ENCODE data around the gene THY1. TPM values are rescaled to one million over a fixed set of nuclear protein-coding genes. Genes with fewer than 3 reads are reported as not detected.
A peak's percentile ranks its signal among the peaks of the same experiment; 100 is the strongest.

THY1 gene
- total RNA-seq, 1 donor from 2014 or later, result 19.0 TPM

DNA sequence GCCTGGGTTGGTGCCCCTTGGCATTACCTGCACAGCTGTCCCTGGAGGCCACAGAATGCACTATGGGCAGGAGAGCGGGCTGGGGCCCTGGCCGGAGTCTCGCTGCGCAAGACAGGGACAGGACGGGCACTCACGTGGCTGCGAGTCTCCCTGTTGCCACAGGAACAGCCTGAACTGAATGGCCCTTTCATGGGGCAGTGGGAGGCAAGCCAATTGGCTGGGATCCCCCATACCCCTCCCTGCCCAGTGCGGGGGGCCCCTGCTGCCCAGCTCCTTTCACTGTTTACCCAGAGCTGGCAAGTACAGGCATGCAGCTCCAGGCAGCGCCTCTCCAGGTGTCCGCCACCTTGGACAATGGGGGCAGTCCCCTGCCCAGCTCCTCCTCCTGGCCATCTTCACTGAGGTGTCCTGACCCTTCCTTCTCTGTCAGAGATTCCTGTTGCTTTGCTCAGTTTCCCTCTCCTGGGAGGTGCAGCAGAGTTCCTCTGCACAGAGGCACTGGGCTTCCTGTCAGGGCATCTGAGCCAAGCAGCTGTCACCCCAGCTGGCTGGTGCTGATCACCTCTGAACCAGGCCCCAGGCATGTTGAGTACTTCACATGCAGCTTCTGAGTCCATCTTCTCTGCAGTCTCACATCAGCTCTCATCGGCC, 46.6 kb downstream of the THY1 start:
- H3K4me3 Mint-ChIP-seq, result no peak overlapping the region
- no peaks in the 10 kb centered on the region for H3K9me3 Mint-ChIP-seq
- TF ChIP-seq, protein P1, sequence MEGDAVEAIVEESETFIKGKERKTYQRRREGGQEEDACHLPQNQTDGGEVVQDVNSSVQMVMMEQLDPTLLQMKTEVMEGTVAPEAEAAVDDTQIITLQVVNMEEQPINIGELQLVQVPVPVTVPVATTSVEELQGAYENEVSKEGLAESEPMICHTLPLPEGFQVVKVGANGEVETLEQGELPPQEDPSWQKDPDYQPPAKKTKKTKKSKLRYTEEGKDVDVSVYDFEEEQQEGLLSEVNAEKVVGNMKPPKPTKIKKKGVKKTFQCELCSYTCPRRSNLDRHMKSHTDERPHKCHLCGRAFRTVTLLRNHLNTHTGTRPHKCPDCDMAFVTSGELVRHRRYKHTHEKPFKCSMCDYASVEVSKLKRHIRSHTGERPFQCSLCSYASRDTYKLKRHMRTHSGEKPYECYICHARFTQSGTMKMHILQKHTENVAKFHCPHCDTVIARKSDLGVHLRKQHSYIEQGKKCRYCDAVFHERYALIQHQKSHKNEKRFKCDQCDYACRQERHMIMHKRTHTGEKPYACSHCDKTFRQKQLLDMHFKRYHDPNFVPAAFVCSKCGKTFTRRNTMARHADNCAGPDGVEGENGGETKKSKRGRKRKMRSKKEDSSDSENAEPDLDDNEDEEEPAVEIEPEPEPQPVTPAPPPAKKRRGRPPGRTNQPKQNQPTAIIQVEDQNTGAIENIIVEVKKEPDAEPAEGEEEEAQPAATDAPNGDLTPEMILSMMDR (conservative IDR thresholded peaks at IDR 0.05), result no peak
- H3K4me1 Mint-ChIP-seq (ENCODE audit: unreplicated experiment), result peaks cover 36% of the 10 kb centered on the region
- DNase-seq (ENCODE audit: extremely low spot score, unreplicated experiment), result peak; percentile 72
- H3K27ac Mint-ChIP-seq, result no peak overlapping the region
- H3K36me3 Mint-ChIP-seq, result no peaks in the 10 kb centered on the region
- H3K27me3 Mint-ChIP-seq, result peaks cover 7% of the 10 kb centered on the region

DNA sequence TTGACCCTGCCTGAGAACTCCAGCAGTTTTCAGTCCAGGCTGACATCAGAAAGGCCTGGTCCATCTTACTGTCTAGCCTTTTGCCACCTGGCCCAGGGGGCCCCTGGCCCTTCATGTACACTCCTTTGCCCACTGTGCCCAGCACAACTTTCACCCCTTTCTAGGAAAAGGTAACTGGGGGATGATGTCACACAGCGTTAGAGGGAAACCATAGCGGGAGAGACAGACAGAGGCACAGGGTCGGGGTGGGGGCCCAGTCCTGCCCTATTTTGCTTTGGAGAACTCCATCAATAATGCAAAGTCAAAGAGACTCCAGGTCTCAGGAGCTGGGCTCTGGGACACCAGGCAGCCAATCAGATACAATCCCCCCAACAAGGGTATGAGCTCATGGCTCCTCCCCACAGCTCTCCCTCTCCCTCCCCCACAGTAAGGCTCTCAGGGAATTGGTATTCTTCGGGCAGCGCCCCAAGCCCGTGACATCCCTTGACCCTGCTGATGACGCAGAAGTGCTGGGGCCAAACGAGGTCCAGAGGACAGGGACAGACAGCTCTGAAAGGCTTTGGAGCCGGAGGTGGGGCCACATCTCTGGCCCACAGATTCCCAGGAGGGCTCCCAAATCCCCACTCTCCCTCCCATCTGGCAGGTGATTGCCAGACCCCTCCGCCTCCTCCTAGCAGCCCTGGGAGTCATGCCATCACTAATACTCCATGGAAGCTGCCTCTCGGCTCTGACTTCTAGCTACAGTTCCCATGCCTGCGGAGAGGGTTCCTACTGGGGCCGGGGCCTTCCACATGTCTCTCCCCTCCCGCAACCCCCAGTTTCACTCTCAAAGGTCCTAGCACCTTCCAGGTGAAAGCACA, 47.4 kb downstream of the THY1 start:
- H3K27ac Mint-ChIP-seq, result no peak overlapping the region
- H3K4me1 Mint-ChIP-seq (ENCODE audit: unreplicated experiment), result peaks cover 44% of the 10 kb centered on the region
- H3K9me3 Mint-ChIP-seq, result no peaks in the 10 kb centered on the region
- H3K4me3 Mint-ChIP-seq, result no peak overlapping the region
- peaks cover 5% of the 10 kb centered on the region for H3K27me3 Mint-ChIP-seq
- TF ChIP-seq, protein P1 (conservative IDR thresholded peaks at IDR 0.05), result no peak
- DNase-seq (ENCODE audit: extremely low spot score, unreplicated experiment), result no peak
- no peaks in the 10 kb centered on the region for H3K36me3 Mint-ChIP-seq

DNA sequence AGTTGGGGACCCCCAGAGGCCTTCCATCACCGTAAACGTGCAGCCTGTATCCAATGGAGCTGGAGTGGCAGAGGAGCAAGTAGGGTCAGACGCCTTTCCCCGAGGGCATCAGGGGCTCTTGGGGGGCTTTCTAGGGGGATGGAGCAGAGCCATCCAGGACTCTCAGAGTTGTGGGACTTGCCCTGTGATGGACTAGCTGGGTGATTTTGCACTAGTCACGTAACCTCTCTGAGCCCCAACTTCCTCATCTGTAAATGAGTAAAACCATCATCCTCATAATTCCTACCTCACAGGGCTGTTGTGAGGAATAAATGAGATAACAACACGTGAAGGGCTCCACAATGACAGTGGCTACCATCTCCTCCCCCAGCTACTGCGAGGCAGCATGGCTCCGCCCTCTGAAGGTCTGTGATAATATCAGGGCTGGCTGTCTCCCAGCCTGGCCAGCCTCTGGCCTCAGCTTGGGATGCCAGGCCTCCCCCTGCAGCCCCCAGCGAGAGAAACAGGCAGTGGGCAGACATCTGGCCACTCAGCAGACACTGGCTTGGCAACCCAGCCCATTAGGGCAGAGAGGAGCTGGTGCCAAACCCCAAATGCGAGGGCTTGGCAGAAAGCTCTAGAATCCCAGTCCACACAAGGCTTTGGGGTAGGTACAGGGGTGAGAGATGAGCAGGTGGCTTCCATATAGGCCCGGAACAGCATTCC, 48.2 kb downstream of the THY1 start:
- Mint-ChIP-seq H3K4me1 (ENCODE audit: unreplicated experiment) (peaks cover 51% of the 10 kb centered on the region), H3K9me3 (no peaks in the 10 kb centered on the region), H3K27me3 (peaks cover 4% of the 10 kb centered on the region), H3K36me3 (no peaks in the 10 kb centered on the region), H3K27ac (no peak overlapping the region), H3K4me3 (no peak overlapping the region)
- no peak for DNase-seq (ENCODE audit: extremely low spot score, unreplicated experiment)
- TF ChIP-seq, protein P1 (conservative IDR thresholded peaks at IDR 0.05), result no peak

DNA sequence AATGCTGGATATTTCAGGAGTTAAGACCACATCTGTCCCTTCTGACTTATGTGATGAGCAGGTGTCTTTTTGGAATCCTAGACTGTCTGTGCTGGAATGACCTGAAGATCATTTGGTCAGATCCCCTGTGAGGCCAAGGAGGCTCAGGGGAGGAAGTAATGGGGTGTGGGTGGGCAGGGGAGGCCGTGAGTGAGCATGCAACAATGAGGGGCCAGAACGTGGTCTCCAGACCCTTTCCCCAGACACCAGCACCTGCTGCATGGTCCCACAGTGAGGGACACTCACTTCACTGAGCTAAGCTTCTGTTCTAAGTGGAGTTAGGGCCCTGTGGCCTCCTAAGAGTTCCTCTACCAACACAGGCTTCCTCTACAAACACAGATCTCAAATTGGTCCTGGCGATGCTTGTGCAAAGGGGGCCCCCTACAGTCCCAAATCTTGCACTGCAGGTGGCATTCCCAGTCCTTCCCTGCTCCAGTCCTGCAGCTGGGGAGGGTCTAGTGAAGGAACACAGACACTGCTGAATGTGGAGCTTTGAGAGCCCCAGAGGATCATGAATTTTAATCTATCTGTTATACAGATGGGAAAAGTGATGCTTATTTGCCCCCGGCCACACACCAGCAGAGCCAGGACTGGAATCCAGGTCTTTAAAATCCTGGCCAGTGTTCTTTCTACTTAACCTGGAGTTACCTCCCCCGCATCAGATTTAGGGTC, 48.9 kb downstream of the THY1 start:
- no peak overlapping the region for H3K4me3 Mint-ChIP-seq

More for the DNA sequence above, 48.9 kb downstream of the THY1 start:
- no peak overlapping the region for H3K27ac Mint-ChIP-seq
- H3K36me3 Mint-ChIP-seq, result no peaks in the 10 kb centered on the region
- H3K9me3 Mint-ChIP-seq, result no peaks in the 10 kb centered on the region
- H3K27me3 Mint-ChIP-seq, result peaks cover 6% of the 10 kb centered on the region
- DNase-seq (ENCODE audit: extremely low spot score, unreplicated experiment), result no peak
- peaks cover 54% of the 10 kb centered on the region for H3K4me1 Mint-ChIP-seq (ENCODE audit: unreplicated experiment)
- TF ChIP-seq, protein P1 (conservative IDR thresholded peaks at IDR 0.05), result peak; percentile 92
